Stimulated activated CD4-positive, alpha-beta T cell treated with anti-CD3 and anti-CD28 coated beads, Interleukin-4, amount 100 ng/mL, for 4 hours (primary cell): ENCODE results near the gene CMIP.

Experiments
- DNase-seq, 2 experiments: peaks; one replicate each; pipeline ENCODE4 v3.0.0-alpha.2; 2020

Gene CMIP

GRCh38 chr16:81647527-81647926 lies 202.9 kb downstream of the CMIP start:
- no peak for DNase-seq

GRCh38 chr16:81649561-81650184 lies 205.1 kb downstream of the CMIP start:
- DNase-seq = no peak

DNA sequence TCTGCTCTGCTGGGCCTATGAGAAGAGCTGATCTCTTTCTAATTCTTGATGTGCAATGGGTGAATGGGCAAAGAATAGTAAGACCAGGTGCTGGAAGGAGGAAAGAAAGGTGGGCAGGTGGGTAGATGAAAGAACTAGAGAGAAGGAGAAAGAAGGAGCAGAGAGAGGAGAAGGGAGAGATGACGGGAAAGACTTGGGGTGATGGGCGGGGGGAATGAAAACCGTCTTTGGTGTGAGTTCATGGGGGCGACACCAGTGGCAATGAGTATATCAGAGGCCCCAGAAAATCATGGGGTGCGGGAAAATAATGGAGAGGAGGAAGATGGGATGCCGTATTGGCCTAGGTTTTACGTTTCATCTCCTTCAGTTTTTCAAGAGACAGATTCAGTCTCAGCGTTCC lies 205.7 kb downstream of the CMIP start:
- DNase-seq = no peak

GRCh38 chr16:81650982-81651562 lies 206.5 kb downstream of the CMIP start:
- no peak for DNase-seq

DNA sequence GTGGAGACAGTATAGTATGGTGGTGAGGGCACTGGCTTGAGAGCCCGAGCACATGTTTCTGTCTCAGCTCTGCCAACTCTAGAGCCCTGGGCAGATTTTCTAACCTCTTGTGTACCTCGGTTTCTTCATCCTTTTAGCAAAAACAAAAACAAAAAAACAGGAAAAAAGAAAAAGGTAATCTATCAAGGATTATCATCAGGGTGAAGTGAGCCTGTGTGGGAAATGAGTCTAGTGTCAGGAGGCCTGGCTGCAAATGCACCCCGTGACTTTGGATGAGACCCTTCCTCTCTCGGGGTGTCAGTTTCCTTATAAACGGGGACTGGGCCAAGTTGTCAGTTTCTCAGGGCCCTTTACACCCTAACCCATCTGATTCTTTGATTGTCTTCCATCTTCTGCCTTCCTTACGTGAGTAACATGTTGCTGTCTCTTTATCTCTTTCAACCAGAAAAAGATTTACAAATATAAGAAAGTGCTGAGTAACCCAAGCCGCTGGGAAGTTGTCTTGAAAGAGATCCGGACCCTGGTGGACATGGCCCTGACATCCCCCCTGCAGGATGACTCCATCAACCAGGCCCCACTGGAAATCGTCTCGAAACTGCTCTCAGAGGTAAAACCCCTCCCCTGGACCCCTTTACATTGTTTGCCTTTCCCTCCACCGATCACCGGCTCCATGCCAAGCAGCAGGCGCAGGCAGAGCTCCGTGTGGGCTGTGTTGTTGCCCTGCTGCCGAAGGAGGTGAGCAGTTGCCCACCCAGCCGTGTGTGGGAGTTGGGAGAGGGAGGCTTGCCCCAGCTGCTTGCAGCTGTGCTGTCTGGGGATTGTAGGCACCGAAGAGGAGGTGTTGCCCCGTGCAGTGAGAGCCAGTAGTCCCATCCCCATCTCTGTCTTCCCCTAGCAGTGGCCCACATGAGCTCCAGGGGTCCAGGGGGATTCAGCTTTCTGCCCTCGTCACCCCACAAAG lies 207.4 kb downstream of the CMIP start:
- DNase-seq = no peak

- DNase-seq = no peak
Measured at GRCh38 chr16:81652798-81653505, 208.3 kb downstream of the CMIP start.

DNA sequence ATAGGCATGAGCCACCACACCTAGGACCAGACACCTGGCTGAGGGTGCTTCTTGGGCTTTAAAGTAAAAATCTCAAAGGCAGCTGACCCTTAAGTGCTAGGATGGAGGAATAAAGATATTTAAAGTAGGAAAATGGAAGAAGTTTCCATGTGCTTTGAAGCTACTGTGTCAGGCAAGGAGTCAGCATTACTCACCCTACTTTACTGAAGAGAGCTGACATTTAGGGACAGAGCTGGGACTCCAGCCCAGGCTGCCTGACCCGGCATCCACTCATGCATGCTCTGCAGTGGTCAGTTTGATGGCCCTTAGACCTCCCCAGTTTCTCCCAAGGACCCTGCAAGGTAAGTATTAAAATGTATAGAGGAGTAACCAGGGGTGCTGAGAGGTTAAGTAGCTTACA lies 209.7 kb downstream of the CMIP start:
- DNase-seq = no peak

DNA sequence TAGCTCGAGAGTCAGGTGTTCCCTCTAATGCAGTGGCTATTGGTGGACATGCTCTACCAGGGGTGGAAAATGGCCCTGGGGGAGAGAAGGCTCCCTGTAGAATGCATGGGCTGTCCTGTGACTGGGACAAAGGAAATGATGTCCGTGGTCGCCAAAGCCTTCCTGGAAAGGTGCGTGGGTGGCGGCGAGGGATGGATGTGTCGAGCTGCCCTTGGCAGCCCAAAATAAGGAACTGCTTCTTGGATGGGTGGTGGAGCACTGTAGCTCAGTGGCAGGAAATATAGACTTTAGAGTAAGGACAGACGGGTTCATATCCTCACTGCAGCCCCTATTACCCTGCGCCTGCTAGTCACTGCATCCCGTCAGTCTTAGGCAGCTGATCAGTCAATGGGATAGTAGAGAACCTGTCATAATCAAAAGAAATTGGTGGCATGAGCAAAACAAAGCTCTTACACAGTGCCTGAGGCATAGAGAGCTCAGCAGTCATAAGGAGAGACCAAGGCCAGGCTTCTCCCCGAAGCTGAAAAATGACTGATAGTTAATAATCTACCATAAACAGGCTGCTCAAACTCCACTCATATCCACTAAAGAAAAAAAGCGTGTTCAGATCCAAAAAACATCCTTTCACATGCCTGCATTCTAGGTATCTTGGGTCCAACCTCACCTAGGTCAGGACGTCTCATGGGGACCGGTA lies 211.0 kb downstream of the CMIP start:
- no peak for DNase-seq

DNA sequence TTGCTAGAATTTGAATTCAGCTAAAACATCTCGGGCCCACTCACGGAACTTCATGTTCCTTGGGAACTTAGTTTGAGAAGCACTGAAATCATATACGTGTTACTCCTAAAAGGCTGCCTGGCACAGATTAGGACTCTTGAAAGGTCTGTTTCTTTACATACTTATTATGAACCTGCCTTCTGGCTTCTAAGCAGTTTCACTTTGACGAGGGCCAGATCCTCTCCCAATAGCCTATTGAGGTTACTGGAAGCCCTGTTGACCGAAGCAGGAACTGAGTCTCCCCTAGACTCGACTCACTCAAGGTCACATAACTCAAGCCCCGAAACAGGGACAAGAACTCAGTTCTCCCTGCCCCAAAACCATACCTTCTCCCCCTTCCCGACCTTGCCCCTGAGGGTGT lies 212.6 kb downstream of the CMIP start:
- DNase-seq = no peak

DNA sequence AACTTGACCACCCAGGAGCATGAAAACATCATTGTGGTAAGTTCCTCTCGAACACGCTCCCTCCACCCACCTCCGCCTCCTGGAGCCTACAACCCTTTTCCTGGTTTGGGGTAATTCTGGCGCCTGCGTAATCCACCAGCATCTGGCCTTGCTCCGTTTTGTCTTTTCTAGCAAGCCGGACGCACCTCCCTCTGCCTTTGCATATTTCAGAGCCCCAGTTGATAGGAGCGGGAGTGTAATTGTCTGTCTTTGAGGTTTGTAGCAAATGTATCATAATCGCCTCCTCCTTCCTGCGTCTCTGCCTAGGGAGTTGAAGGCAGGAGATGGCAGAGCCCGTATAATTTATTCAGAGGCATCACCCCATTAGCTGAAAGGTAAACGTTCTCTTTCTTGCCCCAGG lies 213.2 kb downstream of the CMIP start:
- no peak for DNase-seq

DNA sequence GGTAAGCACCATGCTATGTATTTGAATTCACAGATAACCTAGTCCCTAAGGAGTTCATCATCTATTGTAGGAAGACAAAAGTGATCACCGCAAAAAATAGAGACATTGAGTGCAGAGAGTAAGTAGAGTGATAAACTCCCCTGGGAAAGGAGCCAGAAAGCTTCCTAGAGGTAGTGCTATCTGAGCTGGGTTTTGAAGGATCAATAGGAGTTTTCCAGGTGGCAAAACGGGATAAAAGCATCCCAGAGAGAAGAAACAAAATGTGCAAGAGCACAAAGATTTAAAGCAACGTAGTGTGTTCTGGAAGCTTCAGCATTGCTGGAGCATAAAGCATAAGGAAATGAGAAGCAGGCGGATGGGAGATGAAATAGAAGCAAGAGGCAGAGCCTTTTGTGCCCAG lies 213.8 kb downstream of the CMIP start:
- DNase-seq = no peak

- DNase-seq = no peak
Measured at GRCh38 chr16:81659249-81659648, 214.6 kb downstream of the CMIP start.

DNA sequence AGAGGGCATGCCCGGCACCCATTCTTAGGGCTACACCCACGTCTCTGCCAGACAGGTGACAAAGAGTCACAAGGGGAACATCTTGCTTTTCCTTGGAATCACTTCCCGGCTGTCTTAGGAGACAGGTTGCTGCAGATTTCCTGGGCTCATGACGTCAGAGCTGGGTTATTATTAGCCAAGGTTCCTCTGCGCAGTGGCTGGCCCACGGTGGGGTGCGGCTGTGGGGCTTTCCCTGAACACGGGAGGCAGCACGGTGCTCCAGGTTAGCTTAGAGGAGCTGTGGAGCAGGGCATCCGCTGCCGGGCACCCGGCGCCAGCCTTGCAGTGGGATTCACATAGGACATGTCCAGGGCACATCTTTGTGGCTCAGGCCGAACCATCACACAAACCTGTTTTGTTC lies 216.5 kb downstream of the CMIP start:
- no peak for DNase-seq

DNA sequence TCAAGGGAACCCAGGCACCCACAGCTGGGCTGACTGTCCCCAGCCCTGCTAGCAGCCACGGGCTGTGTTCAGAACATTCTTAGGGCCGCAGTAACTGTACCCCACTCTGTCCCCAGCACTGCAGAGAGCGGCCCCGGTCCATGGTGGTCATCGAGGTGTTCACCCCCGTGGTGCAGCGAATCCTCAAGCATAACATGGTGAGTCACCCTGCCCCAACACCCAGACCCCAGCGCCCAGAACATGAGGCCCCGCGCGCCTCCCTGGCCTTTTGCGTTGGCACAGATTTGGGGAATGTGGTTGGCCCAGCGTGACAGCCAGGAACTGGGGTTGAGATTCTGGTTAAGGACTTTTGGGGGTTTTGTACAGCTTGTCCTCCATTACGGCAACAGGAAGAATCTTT lies 219.5 kb downstream of the CMIP start:
- DNase-seq = no peak

GRCh38 chr16:81665588-81665987 lies 221.0 kb downstream of the CMIP start:
- DNase-seq = no peak

- no peak for DNase-seq
Measured at GRCh38 chr16:81666113-81666512, 221.5 kb downstream of the CMIP start.

DNA sequence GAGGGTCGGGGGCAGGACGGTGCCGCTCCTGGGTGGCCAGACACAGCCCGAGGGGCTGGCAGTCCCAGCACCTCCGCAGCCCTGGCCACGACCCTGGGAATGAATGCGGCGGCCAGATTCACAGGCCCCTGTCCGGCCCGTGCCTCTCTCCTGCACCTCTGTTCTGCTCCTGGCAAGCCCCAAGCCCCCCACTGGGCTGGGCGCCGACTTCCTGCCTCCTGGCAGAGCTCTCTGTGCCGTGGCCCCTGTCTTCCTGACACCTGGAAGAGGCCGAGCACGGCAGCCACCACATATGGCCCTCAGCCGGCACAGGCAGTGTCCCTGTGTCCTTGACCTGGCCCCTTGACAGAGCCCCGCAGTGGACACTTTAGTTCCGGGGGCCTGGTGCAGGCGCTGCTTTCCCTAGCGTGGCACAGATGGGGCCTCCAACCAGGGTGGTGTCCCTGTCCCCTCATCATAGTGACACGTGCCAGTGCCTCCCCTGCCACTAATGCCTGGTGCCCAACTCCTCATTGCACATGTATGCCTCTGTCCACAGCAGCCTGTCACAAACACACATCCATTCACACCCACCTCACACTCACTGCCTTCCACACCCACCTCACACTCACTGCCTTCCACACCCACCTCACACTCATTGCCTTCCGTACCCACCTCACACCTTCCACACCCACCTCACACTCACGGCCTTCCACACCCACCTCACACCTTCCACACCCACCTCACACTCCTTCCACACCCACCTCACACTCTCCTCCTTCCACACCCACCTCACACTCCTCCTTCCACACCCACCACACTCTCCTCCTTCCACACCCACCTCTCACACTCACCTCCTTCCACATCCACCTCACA lies 223.9 kb downstream of the CMIP start:
- DNase-seq = no peak

- no peak for DNase-seq
Measured at GRCh38 chr16:81669473-81670350, 225.1 kb downstream of the CMIP start.

GRCh38 chr16:81671738-81672597 lies 227.4 kb downstream of the CMIP start:
- DNase-seq = no peak

DNA sequence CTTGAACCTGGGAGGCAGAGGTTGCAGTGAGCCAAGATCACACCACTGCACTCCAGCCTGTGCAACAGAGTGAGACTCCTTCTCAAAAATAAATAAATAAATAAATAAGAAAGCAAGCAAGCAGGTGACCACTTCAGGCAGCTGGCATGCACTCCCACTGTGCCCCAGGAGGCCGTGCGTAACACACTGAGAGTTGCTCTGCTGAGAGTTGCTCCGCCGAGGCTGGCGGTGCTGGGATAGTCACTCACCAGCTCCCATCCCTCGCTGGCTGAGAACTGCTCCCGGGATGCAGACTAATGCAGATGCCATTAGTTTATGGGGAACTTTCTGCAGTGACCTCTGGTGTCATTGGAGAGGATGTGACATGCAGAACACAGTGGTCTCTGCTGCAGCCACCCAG lies 228.8 kb downstream of the CMIP start:
- DNase-seq = no peak
